Measurements from ENCODE around the gene REXO4. TPM values are rescaled to one million over a fixed set of nuclear protein-coding genes. Genes with fewer than 3 reads are reported as not detected.
A peak's percentile ranks its signal among the peaks of the same experiment; 100 is the strongest.
"Not testable (repeated sequence)": the region's sequence is repeated elsewhere in the genome, so short reads cannot be mapped to it uniquely, and the experiment has no call there.

Gene REXO4
- total RNA-seq, 1 experiment from 2014 or later: 43.6 TPM

- ChIA-PET POLR2A (interaction anchor here (0.6 to 1.0 kb wide), 3 partner anchors 9 to 82 kb away, joined by 3 to 9 read pairs (median 5); partner anchors contain the start of gene CACFD1), CTCF (interaction anchor here (0.6 to 0.9 kb wide), 2 partner anchors 20 to 189 kb away, joined by 3 read pairs; no protein-coding TSS in a partner anchor)
- Histone ChIP-seq H3K4me1 (peaks cover 6% of the 10 kb centered on the region; the same call in 1 of the 2 replicates), H3K27me3 (replicated peaks; ENCODE audit: control insufficient read depth, insufficient read depth, low read length) (no peaks in the 10 kb centered on the region), H3K36me3 (ENCODE audit: control insufficient read depth, insufficient read depth, low read length) (0 out of 2 replicates have a peak, but pooled peaks cover 1% of the 10 kb centered on the region), H3K9me3 (no peaks in the 10 kb centered on the region), H3K4me3 (ENCODE audit: low read depth, low read length) (no peak overlapping the region)
- no peaks in the 10 kb centered on the region for H3K27me3 Mint-ChIP-seq (ENCODE audit: insufficient read depth, unreplicated experiment)
- H3K4me3 Mint-ChIP-seq (ENCODE audit: unreplicated experiment): no peak overlapping the region
- DNase-seq: no peak
- no peaks in the 10 kb centered on the region for H3K4me1 Mint-ChIP-seq (ENCODE audit: low read depth, unreplicated experiment)
- H3K27ac Mint-ChIP-seq (ENCODE audit: unreplicated experiment): no peak overlapping the region
- BruUV-seq (replicated peaks): no TSS peak
- peaks cover 29% of the 10 kb centered on the region for H3K36me3 Mint-ChIP-seq (ENCODE audit: insufficient read depth, unreplicated experiment)
- no peak for TF ChIP-seq CTCF (IDR thresholded peaks at IDR 0.05; ENCODE audit: insufficient read depth in 1 of 2, low read depth in 1 of 2, low read length in 1 of 2, severe bottlenecking in 1 of 2, unreplicated experiment in 1 of 2)
- intact Hi-C loops (cut with micrococcal nuclease; ENCODE audit: unreplicated experiment): loop anchor here (2.0 kb wide), 1 partner anchor 21 kb away; the partner anchor contains the start of genes SURF1 and SURF2
- no peaks in the 10 kb centered on the region for H3K9me3 Mint-ChIP-seq (ENCODE audit: unreplicated experiment)
Measured at GRCh38 chr9:133377721-133378216, 40.0 kb downstream of the REXO4 start.

- H3K27me3 ChIP-seq (replicated peaks; ENCODE audit: control insufficient read depth, insufficient read depth, low read length); H3K4me3 Mint-ChIP-seq (ENCODE audit: unreplicated experiment); DNase-seq; H3K9me3 Mint-ChIP-seq (ENCODE audit: unreplicated experiment); BruUV-seq (replicated peaks); H3K4me1 Mint-ChIP-seq (ENCODE audit: low read depth, unreplicated experiment); H3K4me3 ChIP-seq (ENCODE audit: low read depth, low read length); H3K9me3 ChIP-seq; H3K36me3 ChIP-seq (ENCODE audit: control insufficient read depth, insufficient read depth, low read length); H3K4me1 ChIP-seq; H3K27ac Mint-ChIP-seq (ENCODE audit: unreplicated experiment); H3K27me3 Mint-ChIP-seq (ENCODE audit: insufficient read depth, unreplicated experiment): not testable (repeated sequence)
- peaks cover 34% of the 10 kb centered on the region for H3K36me3 Mint-ChIP-seq (ENCODE audit: insufficient read depth, unreplicated experiment)
- intact Hi-C loops (cut with micrococcal nuclease; ENCODE audit: unreplicated experiment): loop anchor here (2.0 kb wide), 1 partner anchor 20 kb away; the partner anchor contains the start of genes SURF1 and SURF2
- CTCF ChIA-PET: interaction anchor here (0.6 kb wide), 1 partner anchor 112 kb away, joined by 3 read pairs; no protein-coding TSS in a partner anchor
- POLR2A ChIA-PET: interaction anchor here (1.0 kb wide), 1 partner anchor 15 kb away, joined by 9 read pairs; no protein-coding TSS in a partner anchor
Measured at GRCh38 chr9:133377280-133377679, 40.5 kb downstream of the REXO4 start.

- no TSS peak for BruUV-seq (replicated peaks)
- Mint-ChIP-seq H3K9me3 (ENCODE audit: unreplicated experiment) (no peaks in the 10 kb centered on the region), H3K4me3 (ENCODE audit: unreplicated experiment) (peak within 1 kb of the TSS; percentile 89), H3K27me3 (ENCODE audit: insufficient read depth, unreplicated experiment) (no peaks in the 10 kb centered on the region), H3K27ac (ENCODE audit: unreplicated experiment) (peak within 1 kb of the TSS; percentile 96), H3K4me1 (ENCODE audit: low read depth, unreplicated experiment) (peaks cover 8% of the 10 kb centered on the region), H3K36me3 (ENCODE audit: insufficient read depth, unreplicated experiment) (peaks cover 47% of the 10 kb centered on the region)
- Histone ChIP-seq H3K27me3 (replicated peaks; ENCODE audit: control insufficient read depth, insufficient read depth, low read length) (no peaks in the 10 kb centered on the region), H3K4me1 (peaks cover 6% of the 10 kb centered on the region; the same call in 1 of the 2 replicates), H3K36me3 (ENCODE audit: control insufficient read depth, insufficient read depth, low read length) (peaks cover 3% of the 10 kb centered on the region; the same call in 1 of the 2 replicates), H3K4me3 (ENCODE audit: low read depth, low read length) (peak within 1 kb of the TSS; percentile 84), H3K9me3 (no peaks in the 10 kb centered on the region)
- intact Hi-C loops (cut with micrococcal nuclease; ENCODE audit: unreplicated experiment): loop anchor here (2.0 kb wide), 1 partner anchor 19 kb away; the partner anchor contains the start of genes SURF1 and SURF2
- CTCF ChIA-PET: interaction anchor here (0.6 to 0.9 kb wide), 2 partner anchors 19 to 84 kb away, joined by 3 to 4 read pairs; partner anchors contain the start of gene CACFD1
- peak; percentile 95 to 98 for DNase-seq
- TF ChIP-seq CTCF (IDR thresholded peaks at IDR 0.05; ENCODE audit: insufficient read depth in 1 of 2, low read depth in 1 of 2, low read length in 1 of 2, severe bottlenecking in 1 of 2, unreplicated experiment in 1 of 2): no peak
- POLR2A ChIA-PET: interaction anchor here (0.8 to 1.3 kb wide), 3 partner anchors 13 to 83 kb away, joined by 3 to 5 read pairs (median 5); partner anchors contain the start of genes CACFD1, MED22 and RPL7A
Measured at GRCh38 chr9:133375724-133376654, 41.8 kb downstream of the REXO4 start, which contains the start of the genes STKLD1 and SURF4. STKLD1 (plus strand) TSS chr9:133376366; CDS start chr9:133376474, 108 bp downstream. SURF4 (minus strand) TSS chr9:133376060; CDS start chr9:133375969, 91 bp downstream.

Data from Caco-2 (cell line).